ENCODE results near the gene SH3BGRL2. TPM values are rescaled to one million over a fixed set of nuclear protein-coding genes. Genes with fewer than 3 reads are reported as not detected.
"Not testable (repeated sequence)": the region's sequence is repeated elsewhere in the genome, so short reads cannot be mapped to it uniquely, and the experiment has no call there.

Gene SH3BGRL2
- total RNA-seq, 1 experiment from 2014 or later = 27.4 TPM

DNA sequence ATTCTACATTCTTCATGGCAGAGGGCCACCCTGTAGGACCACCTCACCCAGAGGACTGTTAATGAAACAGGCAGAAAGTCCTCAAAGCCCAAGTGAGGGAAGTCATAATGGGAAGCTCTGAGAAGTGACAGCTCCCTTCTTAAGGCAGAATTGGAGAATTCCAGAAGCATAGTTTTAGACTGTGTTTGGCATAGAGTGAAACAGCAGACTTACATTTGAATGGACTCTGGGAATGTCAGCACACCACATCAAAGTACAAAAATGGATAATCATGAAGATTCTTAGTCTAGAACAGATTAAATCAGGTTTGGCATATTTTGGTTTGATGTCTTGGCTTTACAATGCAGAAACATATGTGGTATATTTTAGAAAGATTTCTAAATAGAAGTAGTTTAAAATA is 17.9 kb downstream of the SH3BGRL2 start:
- Histone ChIP-seq H3K9me2 (ENCODE audit: insufficient read depth) (no peaks in the 10 kb centered on the region), H3K9me3 (ENCODE audit: insufficient read depth, low read depth) (no peaks in the 10 kb centered on the region), H3K4me3 (no peak overlapping the region), H3K79me2 (ENCODE audit: low read depth) (no peaks in the 10 kb centered on the region), H3K36me3 (ENCODE audit: low read depth) (no peaks in the 10 kb centered on the region), H4K20me1 (ENCODE audit: insufficient read depth) (no peaks in the 10 kb centered on the region), H3K27ac (no peak overlapping the region), H3F3A (ENCODE audit: insufficient read depth, low read depth) (no peaks in the 10 kb centered on the region), H3K4me1 (replicated peaks; ENCODE audit: insufficient read depth) (no peaks in the 10 kb centered on the region), H2AFZ (no peak overlapping the region), H3K4me2 (no peak overlapping the region), H3K27me3 (ENCODE audit: insufficient read depth, low read depth) (no peaks in the 10 kb centered on the region)
- no TSS peak for BruUV-seq (replicated peaks)
- TF ChIP-seq CTCF (conservative IDR thresholded peaks at IDR 0.05) = no peak
- TF ChIP-seq EZH2 (IDR thresholded peaks at IDR 0.05; ENCODE audit: low read depth) = no peak
- POLR2A ChIA-PET (ENCODE audit: unreplicated experiment) = no interaction called here
- intact Hi-C loops (cut with micrococcal nuclease; ENCODE audit: unreplicated experiment) = no loop called here
- no peak for DNase-seq
- CTCF ChIA-PET = no interaction called here

DNA sequence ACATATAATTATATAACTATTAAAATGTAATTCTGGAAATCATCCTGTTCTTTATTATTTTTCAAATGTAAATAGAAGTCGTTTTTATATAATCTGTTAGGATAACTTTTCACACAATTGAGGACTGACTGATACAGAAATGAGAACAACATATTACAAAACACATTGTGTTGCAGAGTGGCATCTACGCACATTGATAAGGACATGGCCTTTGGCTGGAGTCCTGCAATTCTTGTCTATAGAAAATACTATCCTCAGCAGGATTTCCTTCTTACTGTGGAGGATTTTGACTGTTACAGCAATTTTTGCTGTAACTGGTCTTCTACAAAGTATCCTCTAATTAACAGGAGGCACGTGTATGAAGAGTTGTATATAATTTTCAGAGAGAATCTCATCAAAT is 19.8 kb downstream of the SH3BGRL2 start:
- CTCF ChIA-PET = no interaction called here
- H3K4me3 ChIP-seq = no peak overlapping the region
- DNase-seq = no peak
- H3K4me2 ChIP-seq = no peak overlapping the region
- H3K27me3 ChIP-seq (ENCODE audit: insufficient read depth, low read depth) = no peaks in the 10 kb centered on the region
- TF ChIP-seq EZH2 (IDR thresholded peaks at IDR 0.05; ENCODE audit: low read depth) = no peak
- H2AFZ ChIP-seq = no peak overlapping the region
- H3K9me2 ChIP-seq (ENCODE audit: insufficient read depth) = no peaks in the 10 kb centered on the region
- H3K9me3 ChIP-seq (ENCODE audit: insufficient read depth, low read depth) = no peaks in the 10 kb centered on the region
- no peaks in the 10 kb centered on the region for H3F3A ChIP-seq (ENCODE audit: insufficient read depth, low read depth)
- no peaks in the 10 kb centered on the region for H3K36me3 ChIP-seq (ENCODE audit: low read depth)
- no peaks in the 10 kb centered on the region for H4K20me1 ChIP-seq (ENCODE audit: insufficient read depth)
- intact Hi-C loops (cut with micrococcal nuclease; ENCODE audit: unreplicated experiment) = no loop called here
- BruUV-seq (replicated peaks) = no TSS peak
- POLR2A ChIA-PET (ENCODE audit: unreplicated experiment) = no interaction called here
- no peaks in the 10 kb centered on the region for H3K79me2 ChIP-seq (ENCODE audit: low read depth)
- H3K4me1 ChIP-seq (replicated peaks; ENCODE audit: insufficient read depth) = no peaks in the 10 kb centered on the region
- no peak overlapping the region for H3K27ac ChIP-seq

GRCh38 chr6:79656134-79656533 is 25.0 kb downstream of the SH3BGRL2 start:
- H4K20me1 ChIP-seq (ENCODE audit: insufficient read depth) = no peaks in the 10 kb centered on the region
- no peaks in the 10 kb centered on the region for H3K4me1 ChIP-seq (replicated peaks; ENCODE audit: insufficient read depth)
- ChIA-PET POLR2A (ENCODE audit: unreplicated experiment) (no interaction called here), CTCF (no interaction called here)
- peak overlapping the region; percentile 37; the same call in 1 of the 2 replicates for H3K27ac ChIP-seq
- no peak overlapping the region for H3K4me3 ChIP-seq
- H3K79me2 ChIP-seq (ENCODE audit: low read depth) = no peaks in the 10 kb centered on the region
- H2AFZ ChIP-seq = no peak overlapping the region
- no peaks in the 10 kb centered on the region for H3K27me3 ChIP-seq (ENCODE audit: insufficient read depth, low read depth)
- no peaks in the 10 kb centered on the region for H3F3A ChIP-seq (ENCODE audit: insufficient read depth, low read depth)
- H3K36me3 ChIP-seq (ENCODE audit: low read depth) = no peaks in the 10 kb centered on the region
- intact Hi-C loops (cut with micrococcal nuclease; ENCODE audit: unreplicated experiment) = no loop called here
- H3K9me2 ChIP-seq (ENCODE audit: insufficient read depth) = no peaks in the 10 kb centered on the region
- TF ChIP-seq EZH2 (IDR thresholded peaks at IDR 0.05; ENCODE audit: low read depth) (no peak), CTCF (conservative IDR thresholded peaks at IDR 0.05) (no peak)
- no peak overlapping the region for H3K4me2 ChIP-seq
- BruUV-seq (replicated peaks) = no TSS peak
- H3K9me3 ChIP-seq (ENCODE audit: insufficient read depth, low read depth) = no peaks in the 10 kb centered on the region
- DNase-seq = no peak

- H2AFZ ChIP-seq = no peak overlapping the region
- H3K79me2 ChIP-seq (ENCODE audit: low read depth) = no peaks in the 10 kb centered on the region
- POLR2A ChIA-PET (ENCODE audit: unreplicated experiment) = no interaction called here
- H3K9me3 ChIP-seq (ENCODE audit: insufficient read depth, low read depth) = no peaks in the 10 kb centered on the region
- no peak for DNase-seq
- no peaks in the 10 kb centered on the region for H3K27me3 ChIP-seq (ENCODE audit: insufficient read depth, low read depth)
- no TSS peak for BruUV-seq (replicated peaks)
- intact Hi-C loops (cut with micrococcal nuclease; ENCODE audit: unreplicated experiment) = no loop called here
- no peak for TF ChIP-seq EZH2 (IDR thresholded peaks at IDR 0.05; ENCODE audit: low read depth)
- no peak for TF ChIP-seq CTCF (conservative IDR thresholded peaks at IDR 0.05)
- H3K4me1 ChIP-seq (replicated peaks; ENCODE audit: insufficient read depth) = no peaks in the 10 kb centered on the region
- no peak overlapping the region for H3K4me3 ChIP-seq
- CTCF ChIA-PET = no interaction called here
- no peak overlapping the region for H3K27ac ChIP-seq
- no peaks in the 10 kb centered on the region for H4K20me1 ChIP-seq (ENCODE audit: insufficient read depth)
- no peak overlapping the region for H3K4me2 ChIP-seq
- H3K9me2 ChIP-seq (ENCODE audit: insufficient read depth) = no peaks in the 10 kb centered on the region
- H3F3A ChIP-seq (ENCODE audit: insufficient read depth, low read depth) = no peaks in the 10 kb centered on the region
- H3K36me3 ChIP-seq (ENCODE audit: low read depth) = no peaks in the 10 kb centered on the region
Observed at GRCh38 chr6:79657238-79657637, 26.1 kb downstream of the SH3BGRL2 start.

DNA sequence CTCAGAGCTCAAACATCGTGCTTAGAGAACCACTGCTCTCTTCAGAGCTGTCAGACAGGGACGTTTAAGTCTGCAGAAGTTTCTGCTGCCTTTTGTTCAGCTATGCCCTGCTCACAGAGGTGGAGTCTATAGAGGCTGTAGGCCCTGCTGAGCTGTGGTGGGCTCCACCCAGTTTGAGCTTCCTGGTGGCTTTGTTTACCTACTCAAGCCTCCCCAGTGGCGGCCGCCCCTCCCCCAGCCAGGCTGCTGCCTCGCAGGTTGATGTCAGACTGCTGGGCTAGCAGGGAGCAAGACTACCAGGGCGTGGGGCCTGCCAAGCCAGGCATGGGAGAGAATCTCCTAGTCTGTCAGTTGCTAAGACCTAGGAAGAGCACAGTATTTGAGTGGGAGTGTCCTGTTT is 32.5 kb downstream of the SH3BGRL2 start:
- H3K36me3 ChIP-seq (ENCODE audit: low read depth); POLR2A ChIA-PET (ENCODE audit: unreplicated experiment); CTCF ChIA-PET: not testable (repeated sequence)

More for the DNA sequence above, 32.5 kb downstream of the SH3BGRL2 start:
- H2AFZ ChIP-seq; H3K79me2 ChIP-seq (ENCODE audit: low read depth); H3K27me3 ChIP-seq (ENCODE audit: insufficient read depth, low read depth); DNase-seq; BruUV-seq (replicated peaks); H3K4me1 ChIP-seq (replicated peaks; ENCODE audit: insufficient read depth); H3K9me2 ChIP-seq (ENCODE audit: insufficient read depth); H3K9me3 ChIP-seq (ENCODE audit: insufficient read depth, low read depth); H3K4me3 ChIP-seq; H4K20me1 ChIP-seq (ENCODE audit: insufficient read depth); H3K27ac ChIP-seq; H3K4me2 ChIP-seq; H3F3A ChIP-seq (ENCODE audit: insufficient read depth, low read depth); intact Hi-C loops (cut with micrococcal nuclease; ENCODE audit: unreplicated experiment): not testable (repeated sequence)
